Measurements from ENCODE around the gene CRYBG3.
A peak's percentile ranks its signal among the peaks of the same experiment; 100 is the strongest.

Gene CRYBG3

DNA sequence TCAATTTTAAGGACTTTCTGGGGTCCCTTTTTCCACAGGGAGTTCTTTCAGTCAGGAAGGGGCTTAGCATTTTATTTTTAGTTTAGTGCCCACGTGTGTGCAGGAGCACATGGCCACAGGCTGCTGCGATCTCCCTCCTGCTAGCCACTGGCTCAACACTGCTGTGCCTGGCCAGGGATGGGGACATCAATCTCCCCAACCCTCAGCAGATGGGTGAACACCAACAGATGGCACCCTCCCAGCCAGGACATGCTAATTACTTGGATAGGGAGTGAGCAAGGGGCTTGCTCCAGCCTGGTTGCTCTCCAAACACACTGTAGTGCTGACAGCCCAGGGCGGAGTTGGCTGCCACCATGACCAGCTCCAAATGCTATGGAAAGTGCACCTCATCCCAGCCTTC is 157.8 kb downstream of the CRYBG3 start:
- peak; percentile 98 for DNase-seq

GRCh38 chr3:97981886-97982285 is 160.1 kb downstream of the CRYBG3 start:
- DNase-seq = no peak

DNA sequence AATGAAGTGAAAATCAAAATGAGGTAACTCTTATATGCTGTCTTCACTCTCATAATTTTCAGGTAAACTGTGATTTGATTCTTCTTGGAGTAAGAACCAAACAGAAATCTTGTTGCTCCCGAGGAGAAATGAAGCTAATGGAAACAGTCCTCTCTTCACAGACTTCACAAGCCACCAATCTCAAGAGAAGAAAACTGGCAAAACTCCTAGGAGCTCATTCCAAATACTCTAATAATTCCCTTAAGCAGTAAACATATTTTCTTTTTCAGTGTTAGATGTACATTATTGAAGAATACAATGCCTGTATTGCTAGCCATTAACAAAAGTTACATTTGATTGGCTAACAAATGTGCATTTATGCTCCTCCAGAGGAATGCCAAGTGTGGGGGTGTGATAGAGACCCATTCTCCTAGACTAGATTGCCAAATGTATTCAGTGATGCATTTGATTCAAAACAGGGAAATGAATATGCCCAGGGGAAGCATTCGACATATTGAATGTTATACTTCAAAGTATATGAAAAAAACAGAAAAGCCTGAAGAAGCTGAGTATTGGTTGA is 162.2 kb downstream of the CRYBG3 start:
- DNase-seq = no peak

- no peak for DNase-seq
Observed at GRCh38 chr3:97987306-97987705, 165.5 kb downstream of the CRYBG3 start.

DNA sequence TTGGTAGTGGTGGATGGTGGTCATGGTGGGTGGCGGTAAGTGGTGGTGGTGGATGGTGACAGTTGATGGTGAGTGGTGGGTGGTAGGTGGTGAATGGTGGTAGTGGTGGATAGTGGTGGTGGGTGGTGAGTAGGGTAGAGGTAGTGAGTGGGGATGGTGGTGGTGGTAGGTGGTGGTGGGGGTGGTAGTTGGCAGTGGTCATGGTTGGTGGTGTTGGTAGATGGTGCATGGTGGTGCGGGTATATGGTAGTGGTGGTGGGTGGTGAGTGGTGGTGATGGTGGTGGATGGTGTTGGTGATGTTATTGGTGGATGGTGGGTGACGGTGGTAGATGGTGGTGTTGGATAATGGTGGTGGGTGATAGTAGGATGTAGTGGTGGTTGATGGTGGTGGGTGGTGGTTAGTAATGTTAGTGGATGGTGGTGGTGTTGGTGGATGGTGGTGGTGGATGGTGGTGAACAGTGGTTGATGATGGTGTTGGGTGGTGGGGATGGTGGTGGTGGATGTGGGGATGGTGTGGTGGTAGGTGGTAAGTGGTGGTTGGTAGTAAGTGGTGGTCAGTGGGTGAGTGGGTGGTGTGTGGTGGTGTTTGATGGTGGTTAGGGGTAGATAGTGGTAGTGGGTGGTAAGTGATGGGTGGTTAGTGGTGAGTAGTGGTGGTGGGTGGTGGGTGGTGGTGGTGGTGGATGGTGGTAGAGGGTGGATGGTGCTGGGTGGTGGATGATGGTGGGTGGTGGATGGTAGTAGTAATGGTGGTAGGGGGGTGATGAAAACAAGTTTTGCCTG is 167.2 kb downstream of the CRYBG3 start:
- DNase-seq = no peak

- no peak for DNase-seq
Observed at GRCh38 chr3:97990624-97991292, 168.9 kb downstream of the CRYBG3 start.

DNA sequence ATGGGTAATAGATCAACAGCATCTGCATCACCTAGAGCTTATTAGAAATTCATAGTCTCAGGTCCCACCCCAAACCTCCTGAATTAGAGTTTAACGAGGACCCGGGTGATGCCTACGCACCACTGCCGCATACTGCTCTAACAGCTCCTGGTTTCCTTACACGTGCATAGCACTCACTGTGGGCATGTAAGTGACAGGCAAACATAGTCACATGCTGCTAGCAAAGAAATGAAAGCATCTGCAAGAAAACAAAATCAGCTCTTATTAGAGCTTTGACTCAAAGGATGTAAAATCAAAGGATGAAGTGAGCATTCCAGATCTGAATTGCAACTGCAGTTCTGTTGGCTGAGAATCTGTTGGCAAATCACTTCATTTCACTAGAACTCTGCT is 169.5 kb downstream of the CRYBG3 start:
- DNase-seq = no peak

GRCh38 chr3:97992547-97993173 is 170.8 kb downstream of the CRYBG3 start:
- no peak for DNase-seq

DNA sequence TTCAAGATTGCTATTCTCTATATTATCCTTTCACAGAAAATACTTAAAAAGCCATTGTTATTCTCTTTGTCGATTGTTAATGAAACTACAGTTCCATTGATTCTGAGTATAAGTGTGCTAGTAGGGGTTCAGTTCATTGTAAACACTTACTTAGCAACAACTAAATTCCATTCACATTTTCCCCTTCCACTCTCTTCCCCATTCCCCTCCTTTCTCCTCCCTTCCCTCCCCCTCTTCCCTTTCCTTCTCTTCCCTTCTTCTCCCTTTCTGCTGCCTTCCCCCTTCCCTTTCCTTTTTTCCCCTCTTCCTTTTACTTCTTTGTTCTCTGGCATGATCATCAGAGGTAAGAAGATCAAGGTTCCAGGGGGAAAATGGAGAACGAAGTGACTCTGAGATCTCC is 171.7 kb downstream of the CRYBG3 start:
- DNase-seq = no peak

GRCh38 chr3:97994328-97994945 is 172.6 kb downstream of the CRYBG3 start:
- no peak for DNase-seq
